Fibroblast of the aortic adventitia (primary cell): ENCODE measurements around the gene MEX3A. TPM values are rescaled to one million over a fixed set of nuclear protein-coding genes. Genes with fewer than 3 reads are reported as not detected.
"Not testable (repeated sequence)": the region's sequence is repeated elsewhere in the genome, so short reads cannot be mapped to it uniquely, and the experiment has no call there.

Experiments used
- DNase-seq: peaks from one replicate; pipeline ENCODE4 v3.0.0-alpha.2; 2010; ENCODE audit warnings: low read depth
- H3K4me3 ChIP-seq: 2 replicates; pipeline ENCODE4 v1.5.1; 2011; ENCODE audit warnings: low read depth, mild to moderate bottlenecking, control low read depth, low read length, moderate library complexity
- total RNA-seq: library from RNA; depleted of rRNA; stranded (reverse); fragments of >200 nt; gene quantifications from 2 replicates; pipeline ENCODE4 v1.2.3, GENCODE V29; 2012; ENCODE audit warnings: low replicate concordance
- TF ChIP-seq, protein P1 (sequence below): IDR thresholded peaks from 2 replicates; pipeline ENCODE4 v1.5.1; 2011; ENCODE audit warnings: mild to moderate bottlenecking, low read length, control low read depth, inconsistent platforms; ENCODE audit not compliant: insufficient read depth

MEX3A gene
- total RNA-seq, 1 donor: 0.90 TPM

DNA sequence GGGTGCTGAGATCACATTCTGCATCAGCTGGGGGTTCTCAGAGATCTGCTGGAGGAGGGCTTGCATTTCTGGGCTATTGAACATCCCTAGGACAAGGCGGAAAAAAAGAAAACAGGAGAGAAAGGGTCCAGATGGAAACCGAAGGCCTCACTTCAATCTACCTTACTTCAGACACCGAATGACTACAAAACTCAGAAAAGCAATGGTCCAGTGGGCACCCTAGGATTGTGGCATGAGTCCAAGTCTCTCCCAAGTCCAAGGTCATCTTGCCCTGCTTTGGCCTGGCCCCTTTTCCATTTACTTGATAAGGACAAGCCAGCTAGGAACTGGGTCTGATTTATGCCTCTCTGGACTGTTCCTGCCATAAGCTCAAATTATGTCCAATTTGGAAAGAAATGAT, 39.4 kb downstream of the MEX3A start:
- no peak overlapping the region for H3K4me3 ChIP-seq
- no peak for DNase-seq
- TF ChIP-seq, protein P1, sequence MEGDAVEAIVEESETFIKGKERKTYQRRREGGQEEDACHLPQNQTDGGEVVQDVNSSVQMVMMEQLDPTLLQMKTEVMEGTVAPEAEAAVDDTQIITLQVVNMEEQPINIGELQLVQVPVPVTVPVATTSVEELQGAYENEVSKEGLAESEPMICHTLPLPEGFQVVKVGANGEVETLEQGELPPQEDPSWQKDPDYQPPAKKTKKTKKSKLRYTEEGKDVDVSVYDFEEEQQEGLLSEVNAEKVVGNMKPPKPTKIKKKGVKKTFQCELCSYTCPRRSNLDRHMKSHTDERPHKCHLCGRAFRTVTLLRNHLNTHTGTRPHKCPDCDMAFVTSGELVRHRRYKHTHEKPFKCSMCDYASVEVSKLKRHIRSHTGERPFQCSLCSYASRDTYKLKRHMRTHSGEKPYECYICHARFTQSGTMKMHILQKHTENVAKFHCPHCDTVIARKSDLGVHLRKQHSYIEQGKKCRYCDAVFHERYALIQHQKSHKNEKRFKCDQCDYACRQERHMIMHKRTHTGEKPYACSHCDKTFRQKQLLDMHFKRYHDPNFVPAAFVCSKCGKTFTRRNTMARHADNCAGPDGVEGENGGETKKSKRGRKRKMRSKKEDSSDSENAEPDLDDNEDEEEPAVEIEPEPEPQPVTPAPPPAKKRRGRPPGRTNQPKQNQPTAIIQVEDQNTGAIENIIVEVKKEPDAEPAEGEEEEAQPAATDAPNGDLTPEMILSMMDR: no peak

GRCh38 chr1:156034991-156035390, 47.3 kb downstream of the MEX3A start:
- not testable (repeated sequence) for DNase-seq, H3K4me3 ChIP-seq

- no peak overlapping the region for H3K4me3 ChIP-seq
- TF ChIP-seq, protein P1: no peak
- DNase-seq: peak; percentile 35
Observed at GRCh38 chr1:156033011-156033410, 49.3 kb downstream of the MEX3A start.

DNA sequence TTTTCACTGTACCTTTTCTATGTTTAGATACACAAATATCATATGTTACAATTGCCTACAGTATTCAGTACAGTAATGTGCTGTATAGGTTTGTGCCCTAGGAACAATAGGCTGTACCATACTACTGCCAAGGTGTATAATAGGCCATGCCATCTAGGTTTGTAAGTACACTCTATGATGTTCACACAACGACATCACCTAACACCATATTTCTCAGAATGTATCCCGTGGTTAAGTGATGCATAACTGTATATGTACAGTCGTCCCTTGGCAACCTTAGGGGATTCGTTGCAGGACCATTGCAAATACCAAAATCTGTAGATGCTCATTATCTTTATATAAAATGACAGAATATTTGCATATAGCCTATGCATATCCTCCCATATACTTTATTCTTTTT, 55.7 kb downstream of the MEX3A start:
- H3K4me3 ChIP-seq: no peak overlapping the region
- TF ChIP-seq, protein P1: no peak
- no peak for DNase-seq

DNA sequence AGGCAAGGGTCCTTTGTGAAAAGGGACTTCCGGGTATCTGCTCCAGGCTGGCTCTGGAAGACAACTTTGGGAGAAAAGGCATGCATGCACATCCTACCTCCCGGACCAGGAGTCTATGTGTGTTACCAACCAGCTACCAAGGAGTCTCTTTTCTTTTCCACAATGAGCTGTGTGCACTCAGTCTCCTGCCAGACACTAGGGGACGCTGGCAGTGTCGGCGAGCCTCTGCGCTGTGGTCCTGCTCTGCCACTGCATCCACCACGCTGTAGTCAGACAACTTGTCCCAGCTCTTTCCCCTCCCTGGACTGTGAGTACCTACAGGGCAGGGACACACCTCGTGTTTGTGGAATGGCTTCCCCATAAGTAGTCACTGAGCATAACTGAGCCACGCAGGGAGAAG, 56.4 kb downstream of the MEX3A start:
- H3K4me3 ChIP-seq: no peak overlapping the region
- DNase-seq: peak; percentile 30
- TF ChIP-seq, protein P1: peak; percentile 73

- TF ChIP-seq, protein P1: no peak
Observed at GRCh38 chr1:156024801-156025200, 57.5 kb downstream of the MEX3A start.

More at GRCh38 chr1:156024801-156025200, 57.5 kb downstream of the MEX3A start:
- H3K4me3 ChIP-seq: no peak overlapping the region
- DNase-seq: no peak

Other genes with a start within 250 kb of the MEX3A start
- gene GON4L, start 225.3 kb downstream of the MEX3A start, total RNA-seq: 39.9 and 50.0 TPM in 2 replicates
- 19.5 and 48.6 TPM in 2 replicates for gene SYT11, start 222.9 kb downstream of the MEX3A start, total RNA-seq
- gene RIT1, start 171.1 kb downstream of the MEX3A start, total RNA-seq: 33.7 and 35.4 TPM in 2 replicates
- gene KHDC4, start 148.1 kb downstream of the MEX3A start, total RNA-seq: 11.3 and 31.0 TPM in 2 replicates
- gene RXFP4, start 140.8 kb downstream of the MEX3A start, total RNA-seq: 0.09 TPM in 1 of 2 replicates, not detected in the other
- gene ARHGEF2, start 103.9 kb downstream of the MEX3A start, total RNA-seq: 116 and 161 TPM in 2 replicates
- gene SSR2, start 61.5 kb downstream of the MEX3A start, total RNA-seq: 339 and 472 TPM in 2 replicates
- gene UBQLN4, start 28.7 kb downstream of the MEX3A start, total RNA-seq: 8.5 and 22.0 TPM in 2 replicates
- 40.4 and 74.7 TPM in 2 replicates for gene LAMTOR2, start 27.7 kb downstream of the MEX3A start, total RNA-seq
- gene RAB25, start 21.3 kb downstream of the MEX3A start, total RNA-seq: not detected in 2 replicates
- gene LMNA, start 32.2 kb upstream of the MEX3A start, total RNA-seq: 502 and 1,039 TPM in 2 replicates
- 1.4 and 3.2 TPM in 2 replicates for gene SEMA4A, start 71.1 kb upstream of the MEX3A start, total RNA-seq
- 13.8 and 14.5 TPM in 2 replicates for gene SLC25A44, start 111.6 kb upstream of the MEX3A start, total RNA-seq
- gene PMF1, start 130.5 kb upstream of the MEX3A start, total RNA-seq: 42.6 and 44.6 TPM in 2 replicates
- 0.18 TPM in 1 of 2 replicates, not detected in the other for gene BGLAP, start 159.7 kb upstream of the MEX3A start, total RNA-seq
- gene PAQR6, start 165.6 kb upstream of the MEX3A start, total RNA-seq: 0.63 TPM in 1 of 2 replicates, not detected in the other
- 29.9 and 43.3 TPM in 2 replicates for gene SMG5, start 200.4 kb upstream of the MEX3A start, total RNA-seq
- 1.4 and 2.1 TPM in 2 replicates for gene TMEM79, start 201.9 kb upstream of the MEX3A start, total RNA-seq
- 62.4 and 71.5 TPM in 2 replicates for gene GLMP, start 213.2 kb upstream of the MEX3A start, total RNA-seq
- gene VHLL, start 216.8 kb upstream of the MEX3A start, total RNA-seq: not detected in 2 replicates